A549 (cell line): Measurements from ENCODE around the gene NBPF20. TPM values are rescaled to one million over a fixed set of nuclear protein-coding genes. Genes with fewer than 3 reads are reported as not detected.
"Not testable (repeated sequence)": the region's sequence is repeated elsewhere in the genome, so short reads cannot be mapped to it uniquely, and the experiment has no call there.

Experiments used
- ATAC-seq, 2 experiments: fragments of 200-7000 bp in 1 of 2; fragments of >200 bp in 1 of 2; cut with Nextera tagmentation in 1 of 2; cut with Tn5 transposase in 1 of 2; 3 replicates each; pipeline versions ENCODE4 v1.8.0 to v1.9.1; 2018 to 2020; ENCODE audit warnings: mild to moderate bottlenecking in 1 of 2, moderate library complexity in 1 of 2
- CTCF ChIA-PET: fragments of 300-600 bp; sonication (Branson Sonifier 250); formaldehyde crosslinking; extraction: SDS; loops from one replicate; lab custom pipeline; 2021; ENCODE audit warnings: antibody characterized with exemption, inconsistent platforms; lab: Yijun Ruan, JAX
- POLR2A ChIA-PET: fragments of 350-600 bp; formaldehyde crosslinking; extraction: SDS; loops from one replicate; lab custom pipeline; 2021; ENCODE audit warnings: antibody characterized with exemption, inconsistent platforms; lab: Yijun Ruan, JAX
- DNase-seq, 2 experiments: peaks; one replicate each; pipeline versions ENCODE4 v3.0.0 to v3.0.0-alpha.2; 2011 to 2016; ENCODE audit warnings: low read depth in 1 of 2, low spot score in 1 of 2
- FAIRE-seq: peaks from 2 replicates; lab custom pipeline; 2011; peaks lifted over from hg19 to GRCh38; lab: Jason Lieb, UNC
- H3K27ac ChIP-seq, 2 experiments: fragments of >200 bp; sonication (Bioruptor Twin); formaldehyde crosslinking; 3 replicates each; pipeline ENCODE4 v1.5.1; 2016 to 2017
- H3K4me1 ChIP-seq: fragments of >200 bp; sonication (Bioruptor Twin); formaldehyde crosslinking; 3 replicates; pipeline ENCODE4 v1.6.1; 2016
- H3K4me2 ChIP-seq: fragments of >200 bp; sonication (Bioruptor Twin); formaldehyde crosslinking; 3 replicates; pipeline ENCODE4 v1.6.1; 2016
- H3K4me3 ChIP-seq: fragments of >200 bp; sonication (Bioruptor Twin); formaldehyde crosslinking; 3 replicates; pipeline ENCODE4 v1.5.1; 2016
- H3K9me3 ChIP-seq: fragments of >200 bp; sonication (Bioruptor Twin); formaldehyde crosslinking; 3 replicates; pipeline ENCODE4 v1.6.1; 2016
- REST ChIP-seq: fragments of 200-600 bp; sonication (generic); IDR thresholded peaks from 2 replicates; pipeline ENCODE4 v1.6.1; 2016; ENCODE audit warnings: antibody characterized with exemption, mild to moderate bottlenecking, moderate library complexity
- WGBS: methylation state at CpG from one replicate; pipeline ENCODE4 v1.1.6; 2017; ENCODE audit errors: missing lambda C conversion rate; 5-methylcytosine and 5-hydroxymethylcytosine counted together
- polyA plus RNA-seq, 4 experiments: library from polyadenylated mRNA; depleted of rRNA in 3 of 4; stranded (reverse); fragments of >200 nt; fragmentation: RNase III in 1 of 4; extraction: RNeasy Plus Mini Kit Qiagen cat#74134 plus additional on column Dnase treatment in 1 of 4; gene quantifications; 2 replicates in 3 of 4; 3 replicates in 1 of 4; pipeline ENCODE4 v1.2.3, GENCODE V29; 2011 to 2017

NBPF20 gene
- polyA plus RNA-seq, 2 of the 4 experiments (the other 2 are of a cell fraction): 1.6 to 5.1 TPM

GRCh38 chr1:145459591-145459990 lies 34.2 kb upstream of the NBPF20 start:
- ATAC-seq: peak; percentile 91 to 95
- H3K4me2 ChIP-seq: 0 out of 3 replicates have a peak overlapping the region, but pooled peaks have one; percentile 67
- FAIRE-seq, H3K9me3 ChIP-seq, DNase-seq, CTCF ChIA-PET, H3K4me1 ChIP-seq, POLR2A ChIA-PET: not testable (repeated sequence)
- H3K27ac ChIP-seq: peak overlapping the region; percentile 66 to 77; a peak in 5 of 6 replicates
- H3K4me3 ChIP-seq: peak overlapping the region; percentile 46; the same call in 2 of the 3 replicates
- no CpG with 5 or more reads among the region's 27 CpGs for WGBS

GRCh38 chr1:145459063-145459462 lies 33.7 kb upstream of the NBPF20 start:
- FAIRE-seq, ATAC-seq, H3K9me3 ChIP-seq, POLR2A ChIA-PET, CTCF ChIA-PET, DNase-seq, H3K4me1 ChIP-seq, H3K27ac ChIP-seq: not testable (repeated sequence)
- H3K4me3 ChIP-seq: peak overlapping the region; percentile 34; the same call in 1 of the 3 replicates
- WGBS: 20% methylated on average over 1 of the region's 1 CpG
- H3K4me2 ChIP-seq: peak overlapping the region; percentile 65; the same call in 2 of the 3 replicates

GRCh38 chr1:145454824-145455177 lies 29.4 kb upstream of the NBPF20 start:
- 19% methylated on average over 2 of the region's 3 CpGs for WGBS
- not testable (repeated sequence) for ATAC-seq

DNA sequence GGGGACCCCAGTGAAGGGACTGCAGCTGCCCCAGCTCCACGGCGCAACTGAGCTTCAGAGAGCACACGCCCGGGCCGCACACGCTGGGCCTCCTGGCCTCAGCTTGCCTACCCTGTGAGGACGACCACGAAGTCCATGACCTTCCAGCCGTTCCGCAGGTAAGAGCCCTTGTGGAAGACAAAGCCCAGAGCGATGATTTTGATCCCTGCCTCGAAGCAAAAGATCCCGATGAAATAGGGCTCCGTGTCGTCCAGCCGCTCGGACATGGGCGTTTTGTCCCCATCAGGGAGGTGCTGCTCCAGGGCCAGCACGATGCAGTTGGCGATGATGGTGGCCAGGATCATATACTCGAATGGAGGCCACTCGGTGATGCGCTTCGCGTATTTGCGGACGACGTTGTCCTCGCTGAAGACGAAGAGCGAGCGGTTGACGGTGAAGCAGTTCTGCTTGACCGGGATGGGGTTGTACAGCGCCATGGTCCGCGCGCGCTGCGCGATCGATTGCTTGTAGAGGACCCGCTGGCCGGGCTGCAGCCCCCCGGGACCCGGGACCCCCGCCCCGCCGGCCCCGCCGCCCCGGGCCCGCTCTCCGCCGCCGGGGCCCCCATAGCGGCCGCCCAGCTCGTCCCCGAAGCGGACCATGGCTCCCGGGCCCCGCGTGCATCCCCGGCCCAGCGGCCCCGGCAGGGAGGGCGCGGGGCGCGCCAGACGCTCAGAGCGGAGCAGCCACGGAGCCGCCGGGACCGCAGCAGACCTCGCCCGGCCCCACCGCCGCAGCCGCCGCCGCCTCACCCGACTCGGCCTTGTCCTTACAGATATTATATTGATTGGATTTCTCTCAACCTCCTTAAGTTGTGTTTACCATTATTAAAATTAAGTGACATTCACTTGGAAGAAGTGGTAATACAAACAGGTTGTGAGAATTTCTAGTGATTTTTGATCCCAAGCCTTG lies 28.7 kb upstream of the NBPF20 start:
- CTCF ChIA-PET, ATAC-seq, H3K9me3 ChIP-seq, FAIRE-seq, H3K4me3 ChIP-seq, H3K4me2 ChIP-seq, POLR2A ChIA-PET, H3K27ac ChIP-seq, DNase-seq, H3K4me1 ChIP-seq: not testable (repeated sequence)
- WGBS: 83% methylated on average over 43 of the region's 86 CpGs

More at GRCh38 chr1:145454824-145455177, 29.4 kb upstream of the NBPF20 start:
- FAIRE-seq, H3K4me3 ChIP-seq, H3K27ac ChIP-seq, H3K4me1 ChIP-seq, H3K4me2 ChIP-seq, DNase-seq, POLR2A ChIA-PET, H3K9me3 ChIP-seq, CTCF ChIA-PET: not testable (repeated sequence)

DNA sequence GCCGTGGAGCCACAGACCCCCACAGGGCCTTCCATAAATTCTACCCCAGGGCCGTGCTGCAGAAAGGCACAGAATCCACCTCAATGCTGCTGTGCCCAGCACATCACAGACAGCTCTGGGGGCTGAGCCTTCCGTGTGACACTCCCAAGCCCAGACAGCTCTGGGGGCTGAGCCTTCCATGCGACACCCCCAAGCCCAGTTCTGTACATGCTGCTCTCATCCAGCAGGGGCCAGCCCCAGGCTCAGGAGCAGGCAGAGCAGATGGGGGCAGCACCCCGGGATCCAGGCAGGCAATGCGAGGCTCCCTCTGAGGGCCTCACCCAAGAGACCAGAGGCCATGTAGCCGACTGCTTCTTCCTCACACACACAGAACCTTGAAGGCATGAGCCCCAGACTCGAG lies 27.1 kb upstream of the NBPF20 start:
- 80% methylated on average over 2 of the region's 8 CpGs for WGBS
- H3K4me2 ChIP-seq, CTCF ChIA-PET, DNase-seq, FAIRE-seq, H3K4me1 ChIP-seq, POLR2A ChIA-PET, H3K4me3 ChIP-seq, H3K9me3 ChIP-seq, H3K27ac ChIP-seq: not testable (repeated sequence)
- ATAC-seq: peak; percentile 9 to 58; a peak in 4 of 6 replicates

GRCh38 chr1:145451914-145452313 lies 26.5 kb upstream of the NBPF20 start:
- H3K4me1 ChIP-seq, H3K4me2 ChIP-seq, FAIRE-seq, H3K4me3 ChIP-seq, H3K27ac ChIP-seq, H3K9me3 ChIP-seq, POLR2A ChIA-PET, CTCF ChIA-PET: not testable (repeated sequence)
- ATAC-seq: peak; percentile 54 to 76; a peak in 3 of 6 replicates
- peak in 1 of 2 experiments; percentile 9 for DNase-seq
- TF ChIP-seq REST: peak; percentile 82
- 20% methylated on average over 1 of the region's 8 CpGs for WGBS
